Right atrium auricular region (tissue), 2 donors: ENCODE data around the gene ZNF444. TPM values are rescaled to one million over a fixed set of nuclear protein-coding genes. Genes with fewer than 3 reads are reported as not detected.
A peak's percentile ranks its signal among the peaks of the same experiment; 100 is the strongest.

ENCODE experiments used
- DNase-seq: peaks from one replicate; pipeline ENCODE4 v3.0.0-alpha.2; 2019; ENCODE audit warnings: low spot score
- H3K27ac ChIP-seq, 2 donors: fragments of 200-600 bp; sonication (generic); 1 replicate in 1 of 2; 2 replicates in 1 of 2; pipeline ENCODE4 v1.5.1; 2016 to 2019
- H3K27me3 ChIP-seq, 2 donors: fragments of 200-600 bp; sonication (generic); one replicate each; pipeline versions ENCODE4 v1.5.1 to v1.6.0; 2017 to 2019
- H3K36me3 ChIP-seq: fragments of 200-600 bp; sonication (generic); one replicate; pipeline ENCODE4 v1.5.1; 2016
- H3K4me1 ChIP-seq, 2 donors: fragments of 200-600 bp; sonication (generic); one replicate each; pipeline versions ENCODE4 v1.5.1 to v1.6.0; 2017 to 2019
- H3K4me3 ChIP-seq, 2 donors: fragments of 200-600 bp; sonication (generic); 1 replicate in 1 of 2; 2 replicates in 1 of 2; pipeline ENCODE4 v1.5.1; 2017 to 2019; ENCODE audit warnings: mild to moderate bottlenecking in 1 of 2, moderate library complexity in 1 of 2
- H3K9me3 ChIP-seq, 2 donors: fragments of 200-600 bp; sonication (generic); one replicate each; pipeline ENCODE4 v1.5.1; 2019
- total RNA-seq, 2 donors: library from RNA; depleted of rRNA; stranded (reverse); fragments of >200 nt; gene quantifications; one replicate each; pipeline ENCODE4 v1.1.0, GENCODE V29; 2016
- TF ChIP-seq, protein P1 (sequence below), 2 donors: fragments of 200-600 bp; sonication (generic); IDR thresholded peaks; one replicate each; pipeline ENCODE4 v1.5.1; 2019; ENCODE audit warnings: antibody characterized with exemption in 2 of 2

Gene ZNF444
- total RNA-seq, 2 donors from 2014 or later, result 26.1 to 30.9 TPM

DNA sequence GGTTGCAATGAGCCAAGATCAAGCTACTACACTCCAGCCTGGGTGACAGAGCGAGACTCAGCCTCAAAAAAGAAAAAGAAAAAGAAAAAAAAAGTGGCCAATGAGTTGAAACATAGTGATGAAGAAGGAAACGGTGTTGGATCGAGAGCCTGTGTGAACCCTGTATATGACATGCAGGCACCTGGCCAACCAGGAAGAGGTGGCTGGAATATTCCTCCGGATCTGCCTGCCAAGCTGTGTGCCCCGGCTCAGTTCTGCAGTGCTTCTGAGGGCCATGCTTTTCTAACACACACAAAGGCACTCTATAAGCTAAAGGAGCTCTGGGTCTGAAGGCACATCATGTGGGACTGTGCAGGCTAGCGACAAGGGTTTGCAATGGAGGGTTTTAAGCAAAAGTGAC, 3.7 kb upstream of the ZNF444 start:
- no peak for DNase-seq
- Histone ChIP-seq H3K36me3 (no peaks in the 10 kb centered on the region), H3K4me3 (no peak overlapping the region), H3K27ac (no peak overlapping the region), H3K9me3 (no peaks in the 10 kb centered on the region), H3K4me1 (peaks cover 0 to 19% of the 10 kb centered on the region in 2 donors), H3K27me3 (no peaks in the 10 kb centered on the region)
- TF ChIP-seq, protein P1, sequence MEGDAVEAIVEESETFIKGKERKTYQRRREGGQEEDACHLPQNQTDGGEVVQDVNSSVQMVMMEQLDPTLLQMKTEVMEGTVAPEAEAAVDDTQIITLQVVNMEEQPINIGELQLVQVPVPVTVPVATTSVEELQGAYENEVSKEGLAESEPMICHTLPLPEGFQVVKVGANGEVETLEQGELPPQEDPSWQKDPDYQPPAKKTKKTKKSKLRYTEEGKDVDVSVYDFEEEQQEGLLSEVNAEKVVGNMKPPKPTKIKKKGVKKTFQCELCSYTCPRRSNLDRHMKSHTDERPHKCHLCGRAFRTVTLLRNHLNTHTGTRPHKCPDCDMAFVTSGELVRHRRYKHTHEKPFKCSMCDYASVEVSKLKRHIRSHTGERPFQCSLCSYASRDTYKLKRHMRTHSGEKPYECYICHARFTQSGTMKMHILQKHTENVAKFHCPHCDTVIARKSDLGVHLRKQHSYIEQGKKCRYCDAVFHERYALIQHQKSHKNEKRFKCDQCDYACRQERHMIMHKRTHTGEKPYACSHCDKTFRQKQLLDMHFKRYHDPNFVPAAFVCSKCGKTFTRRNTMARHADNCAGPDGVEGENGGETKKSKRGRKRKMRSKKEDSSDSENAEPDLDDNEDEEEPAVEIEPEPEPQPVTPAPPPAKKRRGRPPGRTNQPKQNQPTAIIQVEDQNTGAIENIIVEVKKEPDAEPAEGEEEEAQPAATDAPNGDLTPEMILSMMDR (IDR thresholded peaks at IDR 0.05), result no peak

DNA sequence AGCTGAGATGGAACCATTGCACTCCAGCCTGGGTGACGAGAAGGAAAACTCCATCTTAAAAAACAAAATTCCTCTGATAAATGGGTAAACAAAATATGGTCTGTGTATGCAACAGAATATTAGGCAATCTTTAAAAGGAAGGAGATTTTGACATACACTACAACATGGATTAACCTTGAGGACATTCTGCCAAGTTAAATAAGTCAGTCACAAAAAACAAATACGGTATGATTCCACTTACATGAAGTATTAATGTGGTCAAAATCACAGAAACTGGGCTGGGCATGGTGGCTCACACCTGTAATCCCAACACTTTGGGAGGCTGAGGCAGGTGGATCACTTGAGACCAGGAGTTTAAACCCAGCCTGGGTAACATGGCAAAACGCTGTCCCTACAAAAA, 3.0 kb upstream of the ZNF444 start:
- H3K4me1 ChIP-seq, result peaks cover 0 to 24% of the 10 kb centered on the region in 2 donors
- H3K9me3 ChIP-seq, result no peaks in the 10 kb centered on the region
- H3K27ac ChIP-seq, result no peak overlapping the region
- no peak for DNase-seq
- TF ChIP-seq, protein P1 (IDR thresholded peaks at IDR 0.05), result no peak
- H3K36me3 ChIP-seq, result no peaks in the 10 kb centered on the region
- no peak overlapping the region for H3K4me3 ChIP-seq
- H3K27me3 ChIP-seq, result no peaks in the 10 kb centered on the region

DNA sequence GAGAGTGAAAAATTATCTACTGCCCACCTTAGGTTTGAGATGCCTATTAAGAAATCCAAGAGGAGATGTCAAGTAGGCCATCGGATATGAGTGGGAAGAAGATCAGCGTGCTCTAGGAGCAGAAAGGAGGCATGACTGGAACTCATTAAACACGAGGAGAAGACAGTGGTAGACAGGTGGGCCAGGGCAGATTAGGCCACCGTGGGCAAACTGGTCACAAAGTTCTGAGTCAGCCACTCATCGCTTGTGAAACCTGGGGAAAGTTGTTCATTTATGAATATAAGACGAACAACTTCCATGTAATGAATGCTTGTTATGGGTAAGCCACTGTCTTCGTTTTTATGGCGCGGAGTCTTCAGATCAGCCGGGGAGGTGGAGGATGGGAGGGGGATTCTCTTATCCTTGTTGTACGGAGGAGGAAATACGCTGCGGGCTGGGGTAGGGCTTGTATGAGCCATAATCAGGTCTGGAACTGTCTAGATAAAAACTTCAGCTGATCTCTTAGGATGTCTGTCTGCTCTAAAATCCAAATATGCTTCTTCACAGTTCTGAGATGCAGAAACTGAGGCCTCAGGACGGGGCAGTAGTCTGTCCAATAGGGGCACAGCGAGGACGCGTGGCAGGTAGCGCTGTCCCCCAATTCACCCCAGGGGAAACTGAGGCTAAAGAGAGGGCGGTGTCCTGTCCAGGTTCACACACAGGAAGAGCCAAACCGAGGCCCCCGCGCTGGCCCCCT, 1.1 kb upstream of the ZNF444 start:
- peaks cover 0 to 26% of the 10 kb centered on the region in 2 donors for H3K4me1 ChIP-seq

DNA sequence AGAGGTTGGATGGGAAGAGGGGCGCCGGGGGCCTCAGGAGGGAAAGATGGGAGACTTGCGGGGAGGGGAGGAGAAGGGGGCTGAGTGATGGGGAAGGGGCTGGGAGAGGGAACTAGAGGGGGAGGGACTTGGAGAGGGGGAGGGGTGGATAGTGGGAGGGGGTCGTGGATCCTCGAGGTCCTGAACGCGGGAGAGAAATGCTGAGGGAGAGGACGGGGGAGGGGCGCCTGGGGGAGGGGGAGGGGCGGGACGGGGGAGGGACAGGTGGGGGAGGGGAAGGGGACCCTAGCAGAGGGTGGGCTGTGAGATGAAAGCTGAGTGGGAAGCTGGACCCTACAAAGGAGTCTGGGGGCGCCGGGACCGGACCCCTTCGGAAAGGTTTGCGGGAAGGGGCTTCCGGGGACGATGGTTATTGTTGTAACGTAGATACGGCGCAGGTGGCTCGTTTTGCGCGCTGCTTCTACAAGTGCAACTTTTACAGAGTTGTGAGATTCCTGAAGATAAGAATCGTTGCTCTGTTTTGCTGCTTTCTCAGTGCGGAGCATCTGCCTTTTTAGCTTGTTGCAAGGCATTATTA, 418 bp downstream of the ZNF444 start:
- Histone ChIP-seq H3K4me3 (peak overlapping the region; percentile 61 to 65), H3K9me3 (no peaks in the 10 kb centered on the region), H3K27ac (peak overlapping the region; percentile 84 to 90), H3K27me3 (no peaks in the 10 kb centered on the region), H3K36me3 (peaks cover 6% of the 10 kb centered on the region), H3K4me1 (peaks cover 0 to 26% of the 10 kb centered on the region in 2 donors)
- DNase-seq, result no peak
- TF ChIP-seq, protein P1 (IDR thresholded peaks at IDR 0.05), result no peak

More for the DNA sequence above, 1.1 kb upstream of the ZNF444 start:
- TF ChIP-seq, protein P1 (IDR thresholded peaks at IDR 0.05), result no peak
- H3K27me3 ChIP-seq, result no peaks in the 10 kb centered on the region
- no peaks in the 10 kb centered on the region for H3K9me3 ChIP-seq
- DNase-seq, result no peak
- peak overlapping the region; percentile 61 to 65 for H3K4me3 ChIP-seq
- peak overlapping the region; percentile 84 to 90 for H3K27ac ChIP-seq
- no peaks in the 10 kb centered on the region for H3K36me3 ChIP-seq

DNA sequence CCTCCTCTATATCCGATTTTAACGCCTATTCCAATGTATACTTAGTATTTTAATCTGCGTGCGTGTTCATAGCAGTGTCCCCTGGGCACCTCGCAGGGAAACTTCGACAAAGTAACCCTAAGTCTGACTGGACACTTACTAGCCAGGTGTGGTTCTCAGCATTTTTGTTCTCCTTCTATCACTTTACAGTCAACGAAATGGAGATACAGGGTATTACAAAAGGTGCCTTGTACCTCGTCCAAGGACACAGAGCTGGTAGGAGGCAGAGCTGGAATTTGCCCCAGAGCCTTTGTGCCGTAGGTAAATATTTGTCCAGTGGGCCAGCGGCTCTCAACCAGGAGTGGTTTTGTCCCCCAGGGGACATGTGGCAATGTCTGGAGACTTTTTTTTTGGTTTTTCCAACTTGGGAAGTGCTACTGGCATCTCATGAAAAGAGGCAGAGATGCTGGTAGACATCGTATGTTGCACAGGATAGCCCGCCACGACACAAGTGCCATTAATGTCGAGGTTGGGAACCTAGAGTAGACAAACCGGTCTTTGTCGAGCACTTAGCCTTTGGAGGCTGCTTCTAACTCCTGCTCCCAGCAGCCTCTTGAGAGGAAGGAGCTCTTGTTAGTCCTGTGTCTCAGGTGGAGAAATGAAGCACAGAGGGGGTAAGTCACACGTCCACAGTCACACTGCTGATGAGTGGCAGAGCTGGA, 1.1 kb downstream of the ZNF444 start:
- H3K4me3 ChIP-seq, result peak overlapping the region; percentile 61 to 65
- H3K27me3 ChIP-seq, result no peaks in the 10 kb centered on the region
- no peak for DNase-seq
- peak overlapping the region; percentile 84 to 90 for H3K27ac ChIP-seq
- TF ChIP-seq, protein P1 (IDR thresholded peaks at IDR 0.05), result no peak
- no peaks in the 10 kb centered on the region for H3K9me3 ChIP-seq
- peaks cover 12% of the 10 kb centered on the region for H3K36me3 ChIP-seq
- peaks cover 0 to 26% of the 10 kb centered on the region in 2 donors for H3K4me1 ChIP-seq
